HEK293T (cell line): ENCODE results near the gene STRIP1.

Experiments
- CTCF ChIA-PET: fragments of 350-600 bp; formaldehyde crosslinking; extraction: SDS; loops from one replicate; lab custom pipeline; 2021; ENCODE audit warnings: antibody characterized with exemption, inconsistent platforms; lab: Yijun Ruan, JAX
- POLR2A ChIA-PET: fragments of 350-600 bp; formaldehyde crosslinking; extraction: SDS; loops from one replicate; lab custom pipeline; 2020; ENCODE audit warnings: antibody characterized with exemption, inconsistent platforms; lab: Yijun Ruan, JAX
- DNase-seq: peaks from one replicate; pipeline ENCODE4 v3.0.0; 2012; ENCODE audit warnings: mixed read lengths; ENCODE audit errors: extremely low spot score
- ARNT ChIP-seq: fragments of 450-650 bp; IDR thresholded peaks from 2 replicates; pipeline ENCODE4 v1.6.1; 2017; ENCODE audit warnings: mild to moderate bottlenecking
- BHLHE40 ChIP-seq: fragments of 450-650 bp; IDR thresholded peaks from 2 replicates; pipeline ENCODE4 v1.6.1; 2016; ENCODE audit warnings: mild to moderate bottlenecking, moderate library complexity, borderline replicate concordance
- CTBP1 ChIP-seq: fragments of 450-650 bp; IDR thresholded peaks from 2 replicates; pipeline ENCODE4 v1.6.1; 2016; ENCODE audit warnings: borderline replicate concordance
- ELF4 ChIP-seq: fragments of 450-650 bp; IDR thresholded peaks from 2 replicates; pipeline ENCODE4 v1.6.1; 2017; ENCODE audit warnings: antibody characterized with exemption
- FOXA1 ChIP-seq: fragments of 450-650 bp; IDR thresholded peaks from 2 replicates; pipeline ENCODE4 v1.6.1; 2016; ENCODE audit warnings: mild to moderate bottlenecking
- FOXK2 ChIP-seq: fragments of 450-650 bp; IDR thresholded peaks from 2 replicates; pipeline ENCODE4 v1.6.1; 2016; ENCODE audit warnings: mild to moderate bottlenecking
- FOXM1 ChIP-seq: fragments of 450-650 bp; IDR thresholded peaks from 2 replicates; pipeline ENCODE4 v1.6.1; 2017; ENCODE audit warnings: mild to moderate bottlenecking, borderline replicate concordance
- HDGF ChIP-seq: fragments of 450-650 bp; IDR thresholded peaks from 2 replicates; pipeline ENCODE4 v1.6.1; 2017; ENCODE audit warnings: antibody characterized with exemption, borderline replicate concordance
- L3MBTL2 ChIP-seq: fragments of 450-650 bp; conservative IDR thresholded peaks from 2 replicates; pipeline ENCODE4 v1.6.1; 2016; ENCODE audit warnings: mild to moderate bottlenecking
- LEF1 ChIP-seq: fragments of 450-650 bp; IDR thresholded peaks from 2 replicates; pipeline ENCODE4 v1.6.1; 2017; ENCODE audit warnings: mild to moderate bottlenecking, borderline replicate concordance
- NFRKB ChIP-seq: fragments of 450-650 bp; IDR thresholded peaks from 2 replicates; pipeline ENCODE4 v1.6.1; 2016; ENCODE audit warnings: mild to moderate bottlenecking, moderate library complexity
- SP1 ChIP-seq: fragments of 450-650 bp; IDR thresholded peaks from 2 replicates; pipeline ENCODE4 v1.6.1; 2017
- SUZ12 ChIP-seq: fragments of 450-650 bp; IDR thresholded peaks from 2 replicates; pipeline ENCODE4 v1.6.1; 2016; ENCODE audit warnings: mild to moderate bottlenecking
- TARDBP ChIP-seq: fragments of 450-650 bp; IDR thresholded peaks from 2 replicates; pipeline ENCODE4 v1.6.1; 2016
- ZNF384 ChIP-seq: fragments of 450-650 bp; IDR thresholded peaks from 2 replicates; pipeline ENCODE4 v1.6.1; 2016
- TF ChIP-seq, protein P1 (sequence below): fragments of 450-650 bp; IDR thresholded peaks from 2 replicates; pipeline ENCODE4 v1.6.1; 2016

STRIP1 gene

DNA sequence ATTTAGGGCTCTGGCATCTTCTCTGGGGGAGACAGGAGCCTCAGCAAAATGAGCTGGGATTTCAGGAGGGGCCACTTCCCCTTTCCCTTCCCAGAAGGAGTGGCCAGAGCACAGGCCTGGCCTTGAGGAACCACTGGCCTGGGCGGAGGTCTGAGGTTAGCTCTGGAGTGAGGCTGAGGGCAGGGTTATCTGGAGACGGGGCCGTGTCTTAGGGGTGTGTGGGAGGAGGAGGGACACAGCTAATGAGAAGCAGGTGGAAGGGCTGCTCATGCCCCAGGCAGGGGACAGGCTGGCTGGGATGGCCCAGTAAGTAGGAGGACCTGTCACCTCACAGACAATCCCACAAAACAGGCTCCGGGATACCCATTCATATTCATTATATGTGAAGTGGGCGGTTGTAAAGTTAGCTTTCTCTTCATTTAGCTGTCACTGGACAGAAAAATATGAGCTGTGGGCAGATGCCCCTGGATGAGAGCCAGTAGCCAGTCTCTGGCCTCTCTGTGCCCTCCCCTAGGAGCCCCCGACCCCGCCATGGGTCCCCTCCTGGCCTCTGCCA lies 23.6 kb downstream of the STRIP1 start:
- CTCF ChIA-PET: interaction anchor here (0.8 to 1.5 kb wide), 3 partner anchors 30 to 138 kb away, joined by 3 to 8 read pairs (median 3); no protein-coding TSS in a partner anchor
- TF ChIP-seq SP1 (no peak), FOXK2 (no peak), ZNF384 (no peak), HDGF (no peak), CTBP1 (no peak), L3MBTL2 (no peak), ARNT (no peak), FOXA1 (no peak), NFRKB (no peak), SUZ12 (no peak)
- TF ChIP-seq, protein P1, sequence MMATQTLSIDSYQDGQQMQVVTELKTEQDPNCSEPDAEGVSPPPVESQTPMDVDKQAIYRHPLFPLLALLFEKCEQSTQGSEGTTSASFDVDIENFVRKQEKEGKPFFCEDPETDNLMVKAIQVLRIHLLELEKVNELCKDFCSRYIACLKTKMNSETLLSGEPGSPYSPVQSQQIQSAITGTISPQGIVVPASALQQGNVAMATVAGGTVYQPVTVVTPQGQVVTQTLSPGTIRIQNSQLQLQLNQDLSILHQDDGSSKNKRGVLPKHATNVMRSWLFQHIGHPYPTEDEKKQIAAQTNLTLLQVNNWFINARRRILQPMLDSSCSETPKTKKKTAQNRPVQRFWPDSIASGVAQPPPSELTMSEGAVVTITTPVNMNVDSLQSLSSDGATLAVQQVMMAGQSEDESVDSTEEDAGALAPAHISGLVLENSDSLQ: no peak
- POLR2A ChIA-PET: interaction anchor here (0.9 kb wide), 1 partner anchor 48 kb away, joined by 3 read pairs; no protein-coding TSS in a partner anchor
- no peak for DNase-seq

- no peak for TF ChIP-seq BHLHE40
- no peak for TF ChIP-seq ARNT
- no peak for TF ChIP-seq HDGF
- no peak for TF ChIP-seq CTBP1
- no peak for TF ChIP-seq L3MBTL2
- TF ChIP-seq ZNF384: no peak
- no peak for TF ChIP-seq FOXM1
- TF ChIP-seq FOXK2: no peak
- TF ChIP-seq LEF1: no peak
- TF ChIP-seq FOXA1: no peak
- TF ChIP-seq SUZ12: no peak
- no peak for TF ChIP-seq SP1
- TF ChIP-seq TARDBP: no peak
- TF ChIP-seq, protein P1: no peak
- no peak for TF ChIP-seq NFRKB
- TF ChIP-seq ELF4: no peak
- ChIA-PET POLR2A (no interaction called here), CTCF (interaction anchor here (1.1 kb wide), 1 partner anchor 47 kb away, joined by 3 read pairs; no protein-coding TSS in a partner anchor)
- DNase-seq: no peak
Observed at GRCh38 chr1:110058591-110058990, 24.2 kb downstream of the STRIP1 start.

- TF ChIP-seq FOXK2 (no peak), ELF4 (no peak)
- TF ChIP-seq, protein P1: no peak
- CTCF ChIA-PET: interaction anchor here (0.5 to 2.0 kb wide), 16 partner anchors 8 to 1900 kb away, joined by 3 to 14 read pairs (median 5); no protein-coding TSS in a partner anchor
- POLR2A ChIA-PET: no interaction called here
- DNase-seq: no peak
Observed at GRCh38 chr1:110059133-110059863, 24.9 kb downstream of the STRIP1 start.

DNA sequence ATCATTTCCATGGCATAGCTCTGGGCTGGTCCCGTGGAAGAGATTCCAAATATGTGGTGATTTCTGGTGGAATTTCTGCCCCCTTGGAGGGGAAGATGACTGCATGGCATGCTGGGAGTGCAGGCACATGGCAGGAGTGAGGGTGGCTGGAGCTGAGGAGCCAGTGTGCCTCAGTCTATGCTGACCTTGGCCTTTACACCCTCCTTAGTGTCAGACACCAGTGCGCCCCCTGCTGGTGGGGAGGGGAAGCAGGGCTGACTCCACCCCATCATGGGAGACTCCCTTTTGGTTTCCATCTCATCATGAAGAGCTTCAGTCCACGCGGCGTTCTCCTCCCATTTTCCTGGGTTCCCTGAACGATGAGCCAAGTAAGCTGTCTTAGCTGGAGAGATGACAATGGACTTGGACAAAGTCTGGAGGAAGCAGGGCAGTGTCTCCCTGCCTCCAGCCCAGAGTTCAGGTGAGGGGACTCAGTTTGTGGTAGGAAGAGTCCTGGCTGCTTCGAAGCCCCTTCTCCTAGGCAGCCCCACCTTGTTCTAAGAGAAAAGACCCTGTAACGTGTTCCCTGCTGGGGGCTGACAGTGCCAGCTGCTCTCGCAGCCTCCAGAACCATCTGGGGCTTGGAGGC lies 25.7 kb downstream of the STRIP1 start:
- peak; percentile 87 for DNase-seq
- ChIA-PET POLR2A (no interaction called here), CTCF (interaction anchor here (0.5 to 2.0 kb wide), 23 partner anchors 9 to 1899 kb away, joined by 3 to 14 read pairs (median 5); partner anchors contain the start of genes STRIP1 and UBL4B)
- TF ChIP-seq HDGF: no peak
- no peak for TF ChIP-seq CTBP1
- no peak for TF ChIP-seq FOXA1
- TF ChIP-seq ARNT: no peak
- no peak for TF ChIP-seq LEF1
- TF ChIP-seq ELF4: no peak
- TF ChIP-seq SUZ12: no peak
- TF ChIP-seq, protein P1: no peak
- no peak for TF ChIP-seq ZNF384
- no peak for TF ChIP-seq FOXK2
- no peak for TF ChIP-seq L3MBTL2
- no peak for TF ChIP-seq NFRKB
- TF ChIP-seq TARDBP: no peak
- no peak for TF ChIP-seq FOXM1
- TF ChIP-seq SP1: no peak
- TF ChIP-seq BHLHE40: no peak

DNA sequence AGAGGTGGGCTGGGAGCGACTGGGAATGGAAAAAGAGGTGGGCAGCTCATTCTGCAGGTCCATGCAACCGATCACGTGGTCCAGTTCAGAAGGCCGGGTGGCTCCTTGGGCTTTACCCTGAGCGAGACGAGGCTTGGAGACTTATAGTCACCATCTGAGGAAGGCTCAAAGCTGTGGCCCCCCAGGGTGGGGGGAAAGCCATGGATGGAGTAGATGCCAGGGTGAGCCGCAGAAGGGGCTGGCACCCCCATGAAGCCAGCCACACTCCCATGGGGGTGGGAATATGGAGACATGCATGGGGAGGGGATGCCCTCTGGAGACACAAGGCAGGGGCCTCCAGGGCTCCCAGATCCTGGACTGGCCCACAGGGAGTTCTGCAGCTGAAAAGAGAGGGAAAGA lies 26.2 kb downstream of the STRIP1 start:
- ChIA-PET POLR2A (no interaction called here), CTCF (interaction anchor here (0.6 to 2.0 kb wide), 18 partner anchors 10 to 529 kb away, joined by 3 to 14 read pairs (median 5); partner anchors contain the start of genes STRIP1 and UBL4B)
- TF ChIP-seq CTBP1: no peak
- no peak for TF ChIP-seq FOXA1
- TF ChIP-seq LEF1: no peak
- TF ChIP-seq FOXK2: no peak
- no peak for TF ChIP-seq NFRKB
- no peak for TF ChIP-seq SP1
- TF ChIP-seq FOXM1: no peak
- TF ChIP-seq HDGF: no peak
- no peak for TF ChIP-seq L3MBTL2
- TF ChIP-seq ZNF384: no peak
- TF ChIP-seq TARDBP: no peak
- no peak for TF ChIP-seq ARNT
- no peak for TF ChIP-seq ELF4
- TF ChIP-seq, protein P1: no peak
- TF ChIP-seq SUZ12: no peak
- no peak for TF ChIP-seq BHLHE40
- DNase-seq: no peak
